ENCODE data around the gene ADAM23. TPM values are rescaled to one million over a fixed set of nuclear protein-coding genes. Genes with fewer than 3 reads are reported as not detected.

ADAM23 gene
- total RNA-seq, 1 donor from 2014 or later = 20.2 TPM

DNA sequence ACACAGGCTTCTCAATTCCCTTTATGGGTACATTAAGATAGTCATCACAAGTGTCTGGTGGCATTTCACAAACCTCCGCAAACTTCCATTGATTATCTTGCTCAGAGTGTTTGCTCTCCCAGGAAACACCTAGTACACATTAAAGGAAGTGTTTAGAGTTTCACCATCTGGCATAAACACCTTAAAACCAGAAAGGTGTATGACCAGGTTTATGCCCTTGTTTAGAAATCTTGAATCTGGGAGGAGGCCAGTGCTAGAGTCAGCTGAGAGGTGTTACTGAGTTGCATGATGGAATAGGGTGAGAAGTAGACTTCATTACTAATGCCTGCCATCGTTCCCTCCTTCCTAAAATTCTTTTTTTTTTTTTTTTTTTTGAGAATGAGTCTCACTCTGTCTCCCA, 120.0 kb downstream of the ADAM23 start:
- TF ChIP-seq, protein P1, sequence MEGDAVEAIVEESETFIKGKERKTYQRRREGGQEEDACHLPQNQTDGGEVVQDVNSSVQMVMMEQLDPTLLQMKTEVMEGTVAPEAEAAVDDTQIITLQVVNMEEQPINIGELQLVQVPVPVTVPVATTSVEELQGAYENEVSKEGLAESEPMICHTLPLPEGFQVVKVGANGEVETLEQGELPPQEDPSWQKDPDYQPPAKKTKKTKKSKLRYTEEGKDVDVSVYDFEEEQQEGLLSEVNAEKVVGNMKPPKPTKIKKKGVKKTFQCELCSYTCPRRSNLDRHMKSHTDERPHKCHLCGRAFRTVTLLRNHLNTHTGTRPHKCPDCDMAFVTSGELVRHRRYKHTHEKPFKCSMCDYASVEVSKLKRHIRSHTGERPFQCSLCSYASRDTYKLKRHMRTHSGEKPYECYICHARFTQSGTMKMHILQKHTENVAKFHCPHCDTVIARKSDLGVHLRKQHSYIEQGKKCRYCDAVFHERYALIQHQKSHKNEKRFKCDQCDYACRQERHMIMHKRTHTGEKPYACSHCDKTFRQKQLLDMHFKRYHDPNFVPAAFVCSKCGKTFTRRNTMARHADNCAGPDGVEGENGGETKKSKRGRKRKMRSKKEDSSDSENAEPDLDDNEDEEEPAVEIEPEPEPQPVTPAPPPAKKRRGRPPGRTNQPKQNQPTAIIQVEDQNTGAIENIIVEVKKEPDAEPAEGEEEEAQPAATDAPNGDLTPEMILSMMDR (conservative IDR thresholded peaks at IDR 0.05) = no peak
- Mint-ChIP-seq H3K4me1 (ENCODE audit: unreplicated experiment) (no peaks in the 10 kb centered on the region), H3K36me3 (no peaks in the 10 kb centered on the region), H3K4me3 (no peak overlapping the region), H3K9me3 (no peaks in the 10 kb centered on the region), H3K27me3 (no peaks in the 10 kb centered on the region), H3K27ac (no peak overlapping the region)
- no peak for DNase-seq (ENCODE audit: extremely low spot score, unreplicated experiment)

GRCh38 chr2:206565666-206566065, 122.3 kb downstream of the ADAM23 start:
- no peaks in the 10 kb centered on the region for H3K4me1 Mint-ChIP-seq (ENCODE audit: unreplicated experiment)
- no peaks in the 10 kb centered on the region for H3K9me3 Mint-ChIP-seq
- DNase-seq (ENCODE audit: extremely low spot score, unreplicated experiment) = no peak
- H3K36me3 Mint-ChIP-seq = no peaks in the 10 kb centered on the region
- no peaks in the 10 kb centered on the region for H3K27me3 Mint-ChIP-seq
- no peak overlapping the region for H3K27ac Mint-ChIP-seq
- H3K4me3 Mint-ChIP-seq = no peak overlapping the region
- TF ChIP-seq, protein P1 (conservative IDR thresholded peaks at IDR 0.05) = no peak

GRCh38 chr2:206569470-206569869, 126.1 kb downstream of the ADAM23 start:
- no peak overlapping the region for H3K27ac Mint-ChIP-seq
- no peaks in the 10 kb centered on the region for H3K9me3 Mint-ChIP-seq
- TF ChIP-seq, protein P1 (conservative IDR thresholded peaks at IDR 0.05) = no peak
- no peaks in the 10 kb centered on the region for H3K4me1 Mint-ChIP-seq (ENCODE audit: unreplicated experiment)
- no peak overlapping the region for H3K4me3 Mint-ChIP-seq
- no peaks in the 10 kb centered on the region for H3K27me3 Mint-ChIP-seq
- no peak for DNase-seq (ENCODE audit: extremely low spot score, unreplicated experiment)
- no peaks in the 10 kb centered on the region for H3K36me3 Mint-ChIP-seq

- no peaks in the 10 kb centered on the region for H3K27me3 Mint-ChIP-seq
- no peaks in the 10 kb centered on the region for H3K4me1 Mint-ChIP-seq (ENCODE audit: unreplicated experiment)
- H3K36me3 Mint-ChIP-seq = no peaks in the 10 kb centered on the region
- TF ChIP-seq, protein P1 (conservative IDR thresholded peaks at IDR 0.05) = no peak
- no peak overlapping the region for H3K27ac Mint-ChIP-seq
- H3K4me3 Mint-ChIP-seq = no peak overlapping the region
- H3K9me3 Mint-ChIP-seq = no peaks in the 10 kb centered on the region
- no peak for DNase-seq (ENCODE audit: extremely low spot score, unreplicated experiment)
Measured at GRCh38 chr2:206570199-206570598, 126.9 kb downstream of the ADAM23 start.

GRCh38 chr2:206572725-206573124, 129.4 kb downstream of the ADAM23 start:
- TF ChIP-seq, protein P1 (conservative IDR thresholded peaks at IDR 0.05) = no peak
- H3K9me3 Mint-ChIP-seq = no peaks in the 10 kb centered on the region
- H3K27me3 Mint-ChIP-seq = no peaks in the 10 kb centered on the region
- no peaks in the 10 kb centered on the region for H3K36me3 Mint-ChIP-seq
- H3K4me1 Mint-ChIP-seq (ENCODE audit: unreplicated experiment) = no peaks in the 10 kb centered on the region
- H3K4me3 Mint-ChIP-seq = no peak overlapping the region
- no peak overlapping the region for H3K27ac Mint-ChIP-seq
- no peak for DNase-seq (ENCODE audit: extremely low spot score, unreplicated experiment)

- H3K9me3 Mint-ChIP-seq = no peaks in the 10 kb centered on the region
- H3K4me3 Mint-ChIP-seq = no peak overlapping the region
- TF ChIP-seq, protein P1 (conservative IDR thresholded peaks at IDR 0.05) = no peak
- no peak for DNase-seq (ENCODE audit: extremely low spot score, unreplicated experiment)
- no peaks in the 10 kb centered on the region for H3K27me3 Mint-ChIP-seq
- H3K27ac Mint-ChIP-seq = no peak overlapping the region
- peaks cover under 1% of the 10 kb centered on the region for H3K36me3 Mint-ChIP-seq
- H3K4me1 Mint-ChIP-seq (ENCODE audit: unreplicated experiment) = no peaks in the 10 kb centered on the region
Measured at GRCh38 chr2:206573793-206574192, 130.5 kb downstream of the ADAM23 start.

Data from type B pancreatic cell (in vitro differentiated cells).